Neuron (in vitro differentiated cells): ENCODE data around the gene DPP4.
"Not testable (repeated sequence)": the region's sequence is repeated elsewhere in the genome, so short reads cannot be mapped to it uniquely, and the experiment has no call there.

Experiments
- H2AFZ ChIP-seq: one replicate; pipeline ENCODE4 v1.6.1; 2013; ENCODE audit warnings: low read depth, mild to moderate bottlenecking, inconsistent platforms, low read length, moderate library complexity
- H3K27me3 ChIP-seq: one replicate; pipeline ENCODE4 v1.6.1; 2013; ENCODE audit warnings: low read length; ENCODE audit not compliant: insufficient read depth
- H3K36me3 ChIP-seq: one replicate; pipeline ENCODE4 v1.6.1; 2013; ENCODE audit warnings: low read length; ENCODE audit not compliant: insufficient read depth
- H3K4me1 ChIP-seq: one replicate; pipeline ENCODE4 v1.6.1; 2013; ENCODE audit warnings: low read length; ENCODE audit not compliant: insufficient read depth
- H3K4me3 ChIP-seq: 2 replicates; pipeline ENCODE4 v1.5.1; 2013; ENCODE audit warnings: mild to moderate bottlenecking, low read length, moderate library complexity
- H3K9me3 ChIP-seq: one replicate; pipeline ENCODE4 v1.6.1; 2013; ENCODE audit warnings: low read length

Gene DPP4

DNA sequence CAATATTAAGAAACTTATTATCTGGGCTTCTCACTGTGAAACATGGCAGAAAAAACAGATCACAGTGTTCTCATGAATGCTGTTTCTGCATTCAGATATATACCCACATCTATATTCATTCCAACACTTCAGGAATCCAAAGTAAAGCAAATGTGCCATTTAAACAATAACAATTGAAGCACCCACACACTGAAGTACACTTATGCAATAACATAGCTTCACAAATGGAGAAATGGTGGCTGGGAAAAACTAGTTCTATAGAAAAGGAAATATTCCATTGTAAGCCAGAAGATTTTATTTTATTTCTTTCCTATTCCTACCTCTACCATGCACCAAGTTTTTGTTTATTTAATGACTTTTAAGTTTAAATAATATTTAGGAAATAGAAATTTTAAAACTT is 111.9 kb downstream of the DPP4 start:
- Histone ChIP-seq H3K4me1 (no peaks in the 10 kb centered on the region), H3K36me3 (no peaks in the 10 kb centered on the region), H3K27me3 (no peaks in the 10 kb centered on the region), H3K4me3 (no peak overlapping the region), H3K9me3 (no peaks in the 10 kb centered on the region), H2AFZ (no peak overlapping the region)

DNA sequence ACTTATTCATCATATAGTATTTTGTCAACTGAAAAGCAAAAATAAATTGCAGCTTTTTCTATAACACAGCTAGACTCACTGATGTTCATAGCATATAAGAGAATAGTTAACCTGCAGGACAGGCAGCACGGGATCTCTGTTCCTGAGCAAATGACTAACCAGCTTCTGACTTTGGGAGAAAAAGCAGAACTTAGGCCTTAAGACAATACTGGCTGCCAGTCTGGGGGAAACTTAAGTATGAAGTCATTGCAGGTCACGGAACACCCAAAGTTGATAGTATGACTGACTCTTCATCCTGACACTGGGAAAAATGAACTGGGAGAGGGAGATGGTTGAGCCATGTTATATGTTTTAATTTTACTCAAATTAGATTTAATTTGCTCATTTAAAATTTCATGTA is 113.0 kb downstream of the DPP4 start:
- H3K27me3 ChIP-seq, result no peaks in the 10 kb centered on the region
- no peak overlapping the region for H2AFZ ChIP-seq
- no peaks in the 10 kb centered on the region for H3K36me3 ChIP-seq
- no peak overlapping the region for H3K4me3 ChIP-seq
- no peaks in the 10 kb centered on the region for H3K4me1 ChIP-seq
- H3K9me3 ChIP-seq, result no peaks in the 10 kb centered on the region

DNA sequence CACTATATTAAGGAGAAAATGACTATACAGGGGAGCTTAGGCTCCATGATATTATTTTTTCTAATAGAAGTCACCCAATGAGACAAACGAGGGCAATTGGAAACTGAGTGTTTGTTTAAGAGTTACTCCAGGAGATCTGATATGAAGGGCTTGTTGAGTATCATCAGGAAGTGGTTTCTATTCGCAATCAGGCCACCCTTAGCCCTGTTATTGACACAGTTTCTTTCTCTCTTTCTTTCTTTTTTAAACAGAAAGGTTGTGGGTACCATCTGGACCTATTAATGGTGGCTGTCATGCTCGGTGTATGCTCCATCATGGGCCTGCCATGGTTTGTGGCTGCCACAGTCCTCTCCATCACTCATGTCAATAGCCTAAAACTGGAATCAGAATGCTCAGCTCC is 117.3 kb downstream of the DPP4 start:
- Histone ChIP-seq H3K27me3 (no peaks in the 10 kb centered on the region), H2AFZ (no peak overlapping the region), H3K36me3 (no peaks in the 10 kb centered on the region), H3K4me1 (no peaks in the 10 kb centered on the region), H3K9me3 (no peaks in the 10 kb centered on the region), H3K4me3 (no peak overlapping the region)

GRCh38 chr2:161955211-161955610 is 118.8 kb downstream of the DPP4 start:
- Histone ChIP-seq H3K9me3 (no peaks in the 10 kb centered on the region), H3K36me3 (no peaks in the 10 kb centered on the region), H3K27me3 (no peaks in the 10 kb centered on the region), H2AFZ (no peak overlapping the region), H3K4me3 (no peak overlapping the region), H3K4me1 (no peaks in the 10 kb centered on the region)

DNA sequence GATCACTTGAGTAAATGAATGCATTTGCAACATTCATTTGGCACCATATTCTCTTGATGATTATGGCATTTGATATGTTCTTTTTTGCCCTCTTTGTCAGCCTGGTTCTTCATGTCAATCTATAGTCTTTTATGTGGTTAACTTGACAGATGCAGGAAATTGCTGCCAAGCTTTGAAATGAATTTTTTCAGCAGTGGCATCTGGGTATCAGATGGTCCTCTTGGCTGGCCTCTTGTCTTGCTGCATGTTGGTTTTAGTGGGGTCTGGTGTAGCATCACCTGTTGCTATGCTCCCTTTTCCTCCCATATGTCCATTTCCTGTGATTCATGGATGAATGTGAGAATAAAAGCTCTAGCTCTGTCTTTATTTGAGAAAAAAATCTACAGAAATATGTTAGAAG is 119.9 kb downstream of the DPP4 start:
- Histone ChIP-seq H3K9me3 (no peaks in the 10 kb centered on the region), H3K27me3 (no peaks in the 10 kb centered on the region), H3K36me3 (no peaks in the 10 kb centered on the region), H3K4me1 (no peaks in the 10 kb centered on the region), H2AFZ (no peak overlapping the region), H3K4me3 (no peak overlapping the region)

DNA sequence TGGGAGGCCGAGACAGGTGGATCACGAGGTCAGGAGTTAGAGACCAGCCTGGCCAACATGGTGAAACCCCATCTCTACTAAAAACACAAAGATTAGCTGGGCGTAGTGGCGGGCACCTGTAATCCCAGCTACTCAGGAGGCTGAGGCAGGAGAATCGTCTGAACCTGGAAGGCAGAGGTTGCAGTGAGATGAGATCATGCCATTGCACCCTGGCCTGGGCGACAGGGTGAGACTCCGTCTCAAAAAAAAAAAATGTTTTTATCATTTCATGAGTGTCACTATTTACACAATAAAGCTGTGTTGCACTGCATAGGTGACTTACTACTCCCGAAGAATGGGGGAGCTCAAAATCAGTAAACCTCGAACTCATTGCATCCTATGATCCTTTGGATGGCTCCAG is 120.6 kb downstream of the DPP4 start:
- not testable (repeated sequence) for H3K9me3 ChIP-seq, H3K36me3 ChIP-seq, H3K4me3 ChIP-seq, H2AFZ ChIP-seq, H3K4me1 ChIP-seq, H3K27me3 ChIP-seq

GRCh38 chr2:161952783-161953191 is 121.2 kb downstream of the DPP4 start:
- H3K4me1 ChIP-seq, result no peaks in the 10 kb centered on the region
- no peak overlapping the region for H2AFZ ChIP-seq
- no peak overlapping the region for H3K4me3 ChIP-seq
- H3K27me3 ChIP-seq, result no peaks in the 10 kb centered on the region
- no peaks in the 10 kb centered on the region for H3K36me3 ChIP-seq
- no peaks in the 10 kb centered on the region for H3K9me3 ChIP-seq

DNA sequence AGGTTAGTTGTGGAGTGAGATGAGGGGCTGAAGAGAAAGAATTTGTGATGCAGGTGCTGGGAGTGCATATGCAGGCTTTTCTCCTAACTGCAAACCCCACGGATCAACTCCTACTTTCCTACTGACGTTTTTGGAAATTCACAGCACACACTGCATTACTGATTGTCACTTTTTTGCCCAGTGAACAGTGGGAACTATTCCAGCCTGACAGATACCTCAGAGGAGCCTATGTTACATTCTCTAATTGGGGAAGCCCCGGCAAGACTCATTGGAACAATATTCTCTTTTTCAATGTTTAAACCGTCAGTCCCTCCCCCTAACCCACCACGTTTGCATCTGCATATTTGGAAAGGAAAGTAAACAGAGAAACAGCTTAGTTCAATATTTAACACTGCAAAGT is 126.2 kb downstream of the DPP4 start:
- Histone ChIP-seq H3K4me1 (no peaks in the 10 kb centered on the region), H3K27me3 (no peaks in the 10 kb centered on the region), H3K36me3 (no peaks in the 10 kb centered on the region), H2AFZ (no peak overlapping the region), H3K4me3 (no peak overlapping the region), H3K9me3 (no peaks in the 10 kb centered on the region)

GRCh38 chr2:161947406-161947805 is 126.6 kb downstream of the DPP4 start:
- Histone ChIP-seq H3K36me3 (no peaks in the 10 kb centered on the region), H3K9me3 (no peaks in the 10 kb centered on the region), H2AFZ (no peak overlapping the region), H3K4me1 (no peaks in the 10 kb centered on the region), H3K27me3 (no peaks in the 10 kb centered on the region), H3K4me3 (no peak overlapping the region)

DNA sequence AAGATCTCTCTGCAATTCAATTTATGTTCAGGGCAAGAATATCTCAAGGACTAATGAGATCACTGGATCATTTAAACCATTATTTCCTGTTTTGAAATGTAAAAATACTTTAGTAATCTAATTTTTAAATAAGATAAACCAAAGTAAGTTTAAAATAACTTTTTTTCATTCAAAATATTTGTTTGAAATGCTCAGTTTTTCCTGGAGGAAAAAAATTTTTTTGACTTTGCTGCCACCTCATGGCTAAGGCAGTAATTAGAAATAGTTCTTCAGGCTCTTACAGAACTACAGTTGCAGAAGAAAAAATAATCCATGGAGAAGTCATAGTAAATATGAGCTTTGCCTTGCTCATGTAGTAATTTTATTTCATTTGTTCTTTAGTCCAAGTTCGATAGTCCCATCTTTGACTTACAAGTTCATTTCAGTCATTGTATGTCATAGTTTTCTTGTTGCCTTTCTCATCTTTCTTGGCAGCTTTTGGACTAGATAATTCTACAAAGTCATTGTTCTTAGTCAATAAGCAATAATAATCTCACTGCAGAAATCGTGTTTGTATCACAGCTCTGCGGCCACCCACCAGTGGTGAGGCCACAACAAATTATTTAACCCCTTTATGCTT is 127.4 kb downstream of the DPP4 start:
- H3K4me3 ChIP-seq, result no peak overlapping the region
- no peaks in the 10 kb centered on the region for H3K27me3 ChIP-seq
- no peaks in the 10 kb centered on the region for H3K4me1 ChIP-seq
- no peaks in the 10 kb centered on the region for H3K9me3 ChIP-seq
- H2AFZ ChIP-seq, result no peak overlapping the region
- H3K36me3 ChIP-seq, result no peaks in the 10 kb centered on the region

DNA sequence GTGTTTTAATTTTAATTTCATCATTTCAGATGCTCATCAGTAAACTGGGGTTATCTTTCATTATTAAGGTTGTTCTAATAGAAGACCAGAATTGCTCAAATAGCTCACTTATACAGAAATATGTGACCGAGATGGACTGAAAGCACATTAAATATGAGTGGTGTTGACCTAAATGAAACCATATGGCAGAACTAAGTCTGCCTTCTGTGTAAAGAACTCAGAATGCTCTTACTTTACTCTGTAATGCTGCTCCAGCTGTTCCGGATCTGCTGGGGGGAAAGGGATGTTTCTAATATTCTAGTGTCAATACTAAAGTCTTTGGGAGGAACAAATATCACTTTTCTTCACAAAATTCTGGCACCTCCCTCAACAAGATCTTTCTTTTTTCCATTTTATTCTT is 131.0 kb downstream of the DPP4 start:
- no peaks in the 10 kb centered on the region for H3K9me3 ChIP-seq
- H3K4me3 ChIP-seq, result no peak overlapping the region
- no peaks in the 10 kb centered on the region for H3K36me3 ChIP-seq
- no peaks in the 10 kb centered on the region for H3K4me1 ChIP-seq
- H3K27me3 ChIP-seq, result no peaks in the 10 kb centered on the region
- H2AFZ ChIP-seq, result no peak overlapping the region
